RPMI8226 (cell line): ENCODE measurements around the gene NELL2.

Source experiments
- DNase-seq: peaks from one replicate; pipeline ENCODE4 v3.0.0-alpha.2; 2015

NELL2 gene

GRCh38 chr12:44677724-44678123, 198.4 kb downstream of the NELL2 start:
- no peak for DNase-seq

DNA sequence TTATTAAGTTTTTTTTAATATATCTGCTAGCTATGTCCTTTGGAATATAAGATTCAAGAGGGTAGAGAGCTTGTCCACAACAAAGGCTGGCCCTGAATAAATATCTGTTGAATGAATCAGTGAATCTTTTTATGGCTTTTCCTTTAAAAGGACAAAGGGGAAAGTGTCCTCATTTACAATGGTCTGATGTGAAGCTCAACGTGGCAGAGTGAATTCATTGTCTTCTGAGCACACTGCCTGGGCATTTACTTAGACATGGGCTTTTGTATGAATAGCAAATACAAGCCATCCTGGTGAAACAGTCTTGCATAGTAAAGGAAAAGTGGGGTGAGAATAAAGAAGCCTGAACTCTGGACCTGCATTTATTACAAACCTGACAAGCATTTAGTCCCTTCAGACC, 201.2 kb downstream of the NELL2 start:
- no peak for DNase-seq

DNA sequence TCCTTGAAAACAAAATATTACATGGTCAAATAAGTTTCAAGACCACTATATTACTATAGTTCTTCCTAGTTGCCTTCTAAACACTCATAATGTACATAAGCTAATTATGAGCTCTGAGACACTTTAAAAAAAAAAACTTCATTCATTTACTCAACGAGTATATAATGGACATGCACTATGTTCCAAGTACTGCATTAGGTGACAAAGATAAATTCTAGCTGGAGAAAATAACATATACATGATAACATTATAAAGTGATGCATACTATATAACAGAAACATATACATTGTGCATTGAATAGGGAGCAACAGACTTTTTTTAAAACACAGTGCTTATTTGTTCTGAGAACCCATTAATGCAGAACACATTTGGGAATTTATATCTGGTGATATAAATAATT, 202.3 kb downstream of the NELL2 start:
- DNase-seq: no peak

- no peak for DNase-seq
Observed at GRCh38 chr12:44672042-44672441, 204.1 kb downstream of the NELL2 start.

DNA sequence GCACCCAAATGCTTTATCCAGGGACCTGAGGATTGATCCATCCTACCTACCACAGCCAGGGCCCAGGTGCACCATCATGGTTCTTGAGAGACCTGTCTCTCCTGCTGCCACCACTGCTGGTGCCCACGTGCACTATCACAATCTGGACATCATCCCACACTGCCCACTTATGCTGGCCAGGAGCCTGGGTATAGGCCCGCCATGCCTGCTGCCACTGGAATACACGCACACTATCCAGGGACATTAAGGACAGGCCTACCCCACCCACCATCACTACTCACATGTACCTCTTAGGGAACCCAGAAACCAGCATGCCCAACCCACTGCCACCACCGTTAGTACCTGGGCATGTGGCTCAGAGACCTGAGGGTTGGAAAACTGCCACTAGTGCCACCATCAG, 207.7 kb downstream of the NELL2 start:
- DNase-seq: no peak

DNA sequence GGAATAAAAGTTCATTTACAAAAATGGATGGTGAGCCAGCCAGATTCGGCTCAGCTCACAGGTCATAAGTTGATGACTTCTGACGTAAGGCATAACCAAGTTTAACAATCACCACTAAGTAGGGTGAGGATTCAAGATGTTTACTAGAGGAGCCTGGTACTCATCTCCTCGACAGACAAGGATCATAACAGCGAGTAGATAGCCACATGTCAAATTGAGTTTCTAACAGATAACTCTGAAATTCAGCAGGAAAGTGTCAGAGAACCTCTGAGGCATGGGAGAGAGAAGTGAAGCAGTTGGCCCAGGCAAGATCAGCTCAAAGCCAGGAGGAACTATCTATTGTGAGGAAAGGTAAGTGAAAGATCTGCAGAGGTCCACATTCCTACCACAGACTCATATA, 208.7 kb downstream of the NELL2 start:
- DNase-seq: no peak

DNA sequence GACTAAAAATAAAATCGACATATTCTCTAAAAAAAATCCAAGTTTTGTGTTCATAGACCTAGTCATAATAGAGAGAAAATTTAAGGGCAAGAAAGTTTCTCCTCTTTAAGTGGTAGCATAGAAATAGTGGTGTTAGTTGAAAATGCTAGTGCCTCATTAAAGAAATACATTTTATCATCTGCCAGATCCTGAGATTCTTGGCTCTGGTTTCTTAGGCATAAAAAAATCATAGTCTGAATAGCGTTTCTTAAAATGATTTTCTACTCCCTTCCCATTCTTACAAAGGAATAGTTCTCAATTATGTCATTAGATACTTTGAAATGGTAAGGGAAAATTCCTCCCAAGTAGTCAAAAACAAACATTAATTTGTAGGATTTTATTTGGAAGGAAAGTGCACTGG, 212.8 kb downstream of the NELL2 start:
- no peak for DNase-seq

DNA sequence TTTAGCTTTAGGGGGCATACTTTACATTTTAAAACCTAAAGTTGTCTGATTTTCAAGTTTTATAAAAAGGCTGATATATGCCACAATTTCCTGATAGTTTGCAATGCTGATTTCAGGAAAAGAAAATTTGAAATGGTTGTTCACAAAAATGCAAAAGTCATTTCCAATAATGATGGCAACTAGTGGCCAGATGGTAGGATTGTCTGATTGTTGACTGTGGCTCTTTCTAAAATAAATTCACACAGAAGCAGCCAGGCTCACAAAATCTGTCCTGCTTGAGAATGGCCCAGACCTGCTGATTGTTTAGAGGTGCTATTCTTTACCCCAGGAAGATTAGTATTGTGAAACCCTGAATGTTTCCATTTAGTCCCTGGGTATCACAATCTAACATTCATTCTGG, 220.3 kb downstream of the NELL2 start:
- DNase-seq: no peak

GRCh38 chr12:44654646-44655639, 221.2 kb downstream of the NELL2 start:
- no peak for DNase-seq

DNA sequence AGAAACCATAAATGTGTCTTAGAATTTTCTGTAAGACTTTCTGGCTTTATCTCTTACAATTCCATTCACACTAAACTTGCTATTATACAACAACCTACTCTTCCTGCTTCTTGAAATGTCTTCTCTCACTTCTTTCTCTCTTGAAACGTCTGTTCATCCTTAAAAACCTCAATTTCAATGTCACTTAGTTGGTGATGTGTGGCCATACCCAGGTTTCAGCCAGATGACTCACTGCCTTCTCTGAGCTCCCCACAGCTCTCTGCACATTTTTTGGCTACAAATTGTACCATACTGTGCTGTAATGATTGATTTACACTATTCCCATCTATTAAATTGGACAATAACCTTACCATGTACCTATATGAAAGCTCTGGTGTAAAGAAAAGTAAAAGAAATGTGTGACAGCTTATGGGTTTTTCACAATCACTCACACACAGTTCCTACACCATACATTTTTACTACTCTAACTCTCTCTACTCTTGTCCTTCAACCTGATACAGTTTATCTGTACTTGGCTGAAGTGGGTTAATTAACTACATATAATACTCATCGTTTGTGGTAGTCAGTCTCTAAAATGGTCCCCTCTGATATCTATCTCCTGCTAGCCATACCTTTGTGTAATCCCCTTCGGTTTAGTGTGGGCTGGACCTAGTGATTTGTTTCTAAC, 222.1 kb downstream of the NELL2 start:
- no peak for DNase-seq

DNA sequence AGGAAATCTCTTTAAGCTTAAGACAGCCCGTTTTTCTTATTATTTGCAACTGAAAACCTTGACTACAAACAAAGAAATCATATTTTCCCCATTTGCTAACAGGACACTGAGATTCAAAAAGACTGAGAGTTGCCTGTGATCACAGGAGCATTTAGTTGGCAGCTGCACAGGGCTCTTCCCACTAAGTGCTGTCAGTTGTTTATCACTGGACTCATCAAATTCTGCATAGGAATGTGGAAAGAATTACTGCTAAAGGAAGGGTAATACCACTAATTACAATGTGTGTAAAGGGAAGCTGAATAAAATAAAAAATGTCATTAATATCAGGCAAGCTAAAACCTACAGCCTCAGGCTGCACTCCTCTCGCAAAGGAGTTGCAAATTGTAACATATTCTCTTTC, 226.4 kb downstream of the NELL2 start:
- DNase-seq: no peak

DNA sequence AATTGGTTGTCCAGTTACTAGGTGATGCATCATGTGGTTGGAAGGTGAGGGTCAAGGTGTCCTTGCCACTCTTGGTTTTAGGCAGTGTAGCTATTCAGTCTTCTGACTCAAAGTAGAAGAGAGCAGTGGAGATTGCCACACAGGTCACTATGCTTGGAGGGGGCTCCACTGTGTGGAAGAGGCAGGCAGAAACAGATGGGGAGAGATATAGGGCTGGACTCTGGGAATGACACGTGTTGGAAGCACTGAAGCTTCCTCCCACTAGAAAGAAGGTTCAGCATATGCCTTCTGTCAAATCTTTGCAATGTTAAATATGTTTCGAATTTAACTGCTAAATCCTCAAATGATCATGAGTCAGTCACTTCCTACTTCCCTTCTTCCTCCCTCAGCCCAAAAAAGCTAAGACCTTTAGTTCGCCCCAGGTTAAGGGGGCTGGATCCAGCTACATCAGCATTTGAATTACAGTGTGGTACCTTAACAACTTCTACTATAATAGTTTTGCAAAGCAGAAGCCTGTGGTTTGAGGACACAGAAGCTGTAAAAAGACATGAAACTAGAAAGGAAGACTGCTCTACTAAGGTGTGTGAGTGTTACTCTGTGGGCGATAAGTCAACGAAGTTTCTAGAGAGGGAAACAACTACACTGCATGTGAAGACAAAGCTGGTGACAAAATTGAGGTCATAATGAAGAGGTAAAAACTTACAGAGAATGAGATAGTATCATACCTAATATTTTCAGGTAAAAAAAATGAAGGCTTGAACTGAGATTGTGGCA, 228.0 kb downstream of the NELL2 start:
- DNase-seq: no peak

DNA sequence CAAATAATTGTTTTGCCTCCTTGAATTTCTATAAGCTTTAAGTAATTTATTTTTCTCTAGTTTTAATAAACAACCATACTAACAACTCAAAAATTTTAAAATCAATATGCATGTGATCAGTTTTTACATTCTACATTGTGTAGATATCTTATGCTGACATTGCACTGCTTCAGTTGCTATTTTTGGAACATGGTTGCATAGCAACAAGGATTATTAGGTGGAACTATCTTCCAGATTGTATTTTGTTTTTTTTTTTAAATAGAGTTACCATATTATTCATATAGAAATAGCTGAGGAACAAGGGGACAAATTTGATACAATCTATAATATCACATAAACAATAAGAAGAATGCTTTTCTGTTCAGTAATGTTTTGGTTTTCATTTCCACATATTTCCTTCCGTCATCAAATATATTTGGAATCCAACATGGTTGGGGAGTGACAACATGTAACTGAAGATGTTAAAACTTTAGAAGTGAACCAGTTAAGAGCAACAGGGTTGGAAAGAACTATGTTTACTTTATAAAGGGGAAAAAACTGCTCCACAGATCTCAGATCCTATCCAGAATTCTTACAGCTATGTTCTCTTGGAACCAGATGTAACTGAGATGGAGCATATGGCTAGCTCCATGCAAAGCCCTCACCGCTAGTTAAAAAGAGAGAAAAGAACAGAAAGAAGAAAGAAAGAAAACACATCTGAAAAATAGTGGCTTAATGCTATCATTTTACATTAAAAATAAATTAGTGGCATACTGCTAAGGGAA, 235.5 kb downstream of the NELL2 start:
- no peak for DNase-seq

GRCh38 chr12:44637875-44638274, 238.2 kb downstream of the NELL2 start:
- no peak for DNase-seq

DNA sequence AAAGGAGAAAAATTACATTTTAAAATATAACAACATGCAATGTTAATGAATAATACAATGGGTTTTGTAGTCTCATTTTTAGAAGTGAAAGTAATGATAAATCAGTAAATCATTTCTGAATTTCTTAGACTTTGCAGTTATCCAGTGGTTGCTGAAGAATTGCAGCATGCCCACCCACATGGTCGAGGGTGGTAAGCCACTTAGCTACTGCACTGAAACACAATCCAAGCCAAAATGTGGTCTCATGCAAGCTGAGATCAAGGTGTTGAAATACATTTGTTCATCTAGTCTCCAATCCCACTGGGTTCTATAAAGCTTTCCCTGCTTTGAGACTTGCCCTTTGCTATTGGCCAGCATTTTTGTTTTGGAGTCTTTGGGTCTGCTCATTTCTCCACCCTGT, 247.9 kb downstream of the NELL2 start:
- DNase-seq: no peak

GRCh38 chr12:44627387-44628166, 248.5 kb downstream of the NELL2 start:
- DNase-seq: no peak

- DNase-seq: no peak
Observed at GRCh38 chr12:44626883-44627282, 249.2 kb downstream of the NELL2 start.

GRCh38 chr12:44618946-44619345, 257.2 kb downstream of the NELL2 start:
- no peak for DNase-seq

DNA sequence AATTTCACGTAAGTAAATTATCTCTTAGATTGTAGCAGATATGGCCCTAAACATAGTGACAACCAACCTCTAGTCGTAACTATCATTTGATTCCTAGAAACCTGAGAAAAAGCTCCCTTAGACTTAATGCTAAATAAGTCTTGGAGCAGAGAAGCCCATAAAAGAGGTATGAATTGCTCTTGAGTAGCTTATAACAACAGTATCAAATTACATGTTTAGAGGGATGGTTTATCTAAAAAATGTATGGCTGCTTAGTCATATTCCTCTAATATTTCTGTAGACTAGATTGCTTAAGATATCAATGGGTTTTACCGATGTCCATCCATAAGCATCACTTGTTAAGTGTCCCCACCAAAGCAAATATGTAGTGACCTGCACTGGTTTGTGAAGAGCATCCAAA, 259.7 kb downstream of the NELL2 start:
- no peak for DNase-seq

DNA sequence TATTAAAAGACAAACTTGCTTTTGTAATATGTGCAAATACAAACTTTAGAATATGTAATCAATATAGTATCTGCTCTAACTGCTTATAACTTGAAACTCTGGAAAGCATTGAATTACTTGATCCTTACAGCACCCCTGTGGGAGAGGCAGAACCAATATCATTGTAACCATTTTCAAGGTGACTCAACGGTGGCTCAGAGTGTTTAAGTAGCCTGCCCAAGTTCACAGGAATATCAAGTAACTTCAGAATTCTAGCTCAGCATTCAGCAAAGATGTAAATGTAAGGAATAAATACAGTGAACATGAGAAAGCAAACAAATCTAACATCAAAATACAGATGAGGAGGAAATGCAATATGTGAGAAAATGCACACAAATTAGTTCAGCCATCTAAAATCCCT, 264.6 kb downstream of the NELL2 start:
- DNase-seq: no peak

DNA sequence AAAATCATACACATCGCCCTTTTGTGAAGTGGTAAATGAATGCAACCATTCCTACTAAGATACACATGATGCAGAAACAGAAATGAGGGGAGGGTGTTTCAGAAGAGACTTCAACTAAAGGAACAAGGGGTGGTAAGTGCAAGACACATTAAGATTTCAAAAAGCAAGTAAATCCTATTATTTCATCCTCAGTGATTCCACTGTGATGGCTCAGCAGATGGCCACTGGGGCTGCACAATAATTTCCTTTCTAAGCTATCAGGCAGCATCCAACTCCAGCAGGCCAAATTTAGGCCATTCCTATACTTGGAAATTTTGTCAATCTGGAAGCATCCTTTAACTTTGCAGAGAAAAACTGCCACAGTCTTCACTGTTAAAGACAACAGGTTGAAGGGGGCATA, 272.4 kb downstream of the NELL2 start:
- no peak for DNase-seq

DNA sequence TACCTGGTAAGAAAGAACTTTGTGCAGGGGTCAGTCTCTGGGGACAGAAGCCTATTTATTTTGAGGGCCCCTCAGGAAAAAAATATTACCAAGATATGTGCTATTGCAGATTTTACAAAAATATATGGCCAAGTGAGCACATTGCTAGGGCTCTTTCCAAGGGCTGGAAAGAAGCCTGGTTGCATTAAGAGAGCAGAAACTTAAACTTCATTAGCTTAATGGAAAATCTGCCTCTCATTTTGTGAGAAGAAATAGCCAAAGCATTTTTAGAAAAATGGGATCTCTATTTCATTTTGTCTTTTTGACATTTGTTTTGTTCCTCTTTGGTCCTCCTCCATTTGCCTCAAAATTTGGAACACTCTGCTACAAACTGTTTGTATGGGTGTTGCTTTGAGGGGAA, 283.5 kb downstream of the NELL2 start:
- DNase-seq: no peak
